Fibroblast of skin of left biceps (primary cell): ENCODE measurements around the gene WASL.
"Not testable (repeated sequence)": the region's sequence is repeated elsewhere in the genome, so short reads cannot be mapped to it uniquely, and the experiment has no call there.

Experiments used
- DNase-seq, 2 experiments: peaks; one replicate each; pipeline ENCODE4 v3.0.0-alpha.2; 2013; ENCODE audit warnings: low read depth in 2 of 2

Gene WASL

GRCh38 chr7:123734498-123734897, 14.3 kb downstream of the WASL start:
- no peak for DNase-seq

GRCh38 chr7:123732413-123733091, 16.3 kb downstream of the WASL start:
- DNase-seq = no peak

- DNase-seq = no peak
Measured at GRCh38 chr7:123729218-123729578, 19.6 kb downstream of the WASL start.

GRCh38 chr7:123727071-123727837, 21.5 kb downstream of the WASL start:
- DNase-seq = peak; percentile 51 to 58

GRCh38 chr7:123725586-123726171, 23.1 kb downstream of the WASL start:
- DNase-seq = no peak

- peak; percentile 42 to 52 for DNase-seq
Measured at GRCh38 chr7:123724817-123725253, 24.0 kb downstream of the WASL start.

GRCh38 chr7:123723913-123724312, 24.9 kb downstream of the WASL start:
- DNase-seq = no peak

- DNase-seq = not testable (repeated sequence)
Measured at GRCh38 chr7:123720527-123720926, 28.3 kb downstream of the WASL start.

- DNase-seq = no peak
Measured at GRCh38 chr7:123719197-123719721, 29.5 kb downstream of the WASL start.

- no peak for DNase-seq
Measured at GRCh38 chr7:123718773-123719172, 30.0 kb downstream of the WASL start.

GRCh38 chr7:123717689-123718088, 31.1 kb downstream of the WASL start:
- no peak for DNase-seq

GRCh38 chr7:123716877-123717276, 31.9 kb downstream of the WASL start:
- DNase-seq = no peak

- no peak for DNase-seq
Measured at GRCh38 chr7:123715799-123716198, 33.0 kb downstream of the WASL start.

- no peak for DNase-seq
Measured at GRCh38 chr7:123715198-123715597, 33.6 kb downstream of the WASL start.

- no peak for DNase-seq
Measured at GRCh38 chr7:123714296-123715080, 34.3 kb downstream of the WASL start.

- peak; percentile 32 to 48 for DNase-seq
Measured at GRCh38 chr7:123712619-123713018, 36.2 kb downstream of the WASL start.

GRCh38 chr7:123711832-123712293, 36.9 kb downstream of the WASL start:
- no peak for DNase-seq

GRCh38 chr7:123710683-123711082, 38.1 kb downstream of the WASL start:
- DNase-seq = no peak

GRCh38 chr7:123709525-123709924, 39.3 kb downstream of the WASL start:
- no peak for DNase-seq

- DNase-seq = no peak
Measured at GRCh38 chr7:123705211-123705901, 43.4 kb downstream of the WASL start.
